HepG2 (cell line): ENCODE results near the gene GLUL. TPM values are rescaled to one million over a fixed set of nuclear protein-coding genes. Genes with fewer than 3 reads are reported as not detected.

Experiments
- ATM ChIP-seq: fragments of 450-650 bp; IDR thresholded peaks from 2 replicates; pipeline ENCODE4 v1.7.1; 2017; ENCODE audit warnings: mild to moderate bottlenecking, borderline replicate concordance
- CCAR2 ChIP-seq: fragments of 200-400 bp; formaldehyde crosslinking; optimal IDR thresholded peaks from 2 replicates; pipeline ENCODE3; 2018; ENCODE audit warnings: low read depth, mild to moderate bottlenecking, low read length, moderate library complexity
- CREBL2 ChIP-seq: sonication (generic); formaldehyde crosslinking; IDR thresholded peaks from 2 replicates; pipeline ENCODE4 v1.8.1; 2023; ENCODE audit warnings: missing genetic modification reagents, mild to moderate bottlenecking, borderline replicate concordance
- FOXK1 ChIP-seq: sonication (generic); formaldehyde crosslinking; IDR thresholded peaks from 2 replicates; pipeline ENCODE4 v1.4.0; 2020; ENCODE audit warnings: low read depth, missing genetic modification reagents, borderline replicate concordance
- HCFC1 ChIP-seq: fragments of 150-350 bp; IDR thresholded peaks from 2 replicates; pipeline ENCODE4 v1.6.1; 2014; ENCODE audit warnings: low read depth, low read length
- JDP2 ChIP-seq: sonication (generic); formaldehyde crosslinking; IDR thresholded peaks from 2 replicates; pipeline ENCODE4 v1.8.1; 2022; ENCODE audit warnings: missing genetic modification reagents, borderline replicate concordance
- NBN ChIP-seq: fragments of 450-650 bp; conservative IDR thresholded peaks from 2 replicates; pipeline ENCODE4 v1.6.1; 2017
- NFRKB ChIP-seq: fragments of 450-650 bp; IDR thresholded peaks from 2 replicates; pipeline ENCODE4 v1.6.1; 2017
- SSRP1 ChIP-seq: IDR thresholded peaks from 2 replicates; pipeline ENCODE4 v1.6.1; 2016; ENCODE audit warnings: control low read depth
- THAP7 ChIP-seq: sonication (generic); formaldehyde crosslinking; IDR thresholded peaks from 2 replicates; pipeline ENCODE4 v1.8.1; 2023; ENCODE audit warnings: mild to moderate bottlenecking, missing genetic modification reagents
- ZBTB37 ChIP-seq: sonication (generic); formaldehyde crosslinking; IDR thresholded peaks from 2 replicates; pipeline ENCODE4 v1.4.0; 2020; ENCODE audit warnings: mild to moderate bottlenecking, missing genetic modification reagents
- ZNF33A ChIP-seq: sonication (generic); formaldehyde crosslinking; IDR thresholded peaks from 2 replicates; pipeline ENCODE4 v1.5.1; 2020; ENCODE audit warnings: missing genetic modification reagents, mild to moderate bottlenecking, moderate library complexity, borderline replicate concordance
- ZNF354B ChIP-seq: sonication (generic); formaldehyde crosslinking; IDR thresholded peaks from 2 replicates; pipeline ENCODE4 v1.8.0; 2022; ENCODE audit warnings: mild to moderate bottlenecking, missing genetic modification reagents
- ZNF546 ChIP-seq: sonication (generic); formaldehyde crosslinking; conservative IDR thresholded peaks from 2 replicates; pipeline ENCODE4 v1.8.1; 2023; ENCODE audit warnings: mild to moderate bottlenecking, missing genetic modification reagents
- ZNF556 ChIP-seq: sonication (generic); formaldehyde crosslinking; IDR thresholded peaks from 2 replicates; pipeline ENCODE4 v1.4.0; 2020; ENCODE audit warnings: mild to moderate bottlenecking, missing genetic modification reagents, borderline replicate concordance
- ZSCAN12 ChIP-seq: sonication (generic); formaldehyde crosslinking; IDR thresholded peaks from 2 replicates; pipeline ENCODE4 v1.9.0; 2021; ENCODE audit warnings: mild to moderate bottlenecking, missing genetic modification reagents
- ZZZ3 ChIP-seq: sonication (generic); formaldehyde crosslinking; IDR thresholded peaks from 2 replicates; pipeline ENCODE4 v1.4.0; 2020; ENCODE audit warnings: missing genetic modification reagents, mild to moderate bottlenecking, borderline replicate concordance
- polyA plus RNA-seq, 8 experiments: library from polyadenylated mRNA; depleted of rRNA in 3 of 8; stranded (reverse) in 7 of 8; unstranded in 1 of 8; fragments of >200 nt; fragmentation: Illumina TruSeq in 4 of 8; extraction: Trizol in 4 of 8; gene quantifications; 2 replicates each; pipeline versions ENCODE4 v1.2.1 to v1.2.3, GENCODE V29; 2011 to 2016; ENCODE audit warnings: low read depth in 4 of 8, missing spikeins in 1 of 8, mixed read lengths in 1 of 8; ENCODE audit not compliant: insufficient read depth in 1 of 8
- total RNA-seq, 5 experiments: library from RNA; depleted of rRNA; stranded (reverse); fragments of >200 nt; fragmentation: Illumina TruSeq; extraction: Trizol; gene quantifications; 2 replicates each; pipeline ENCODE4 v1.2.3, GENCODE V29; 2016; ENCODE audit warnings: low read depth in 1 of 5
- TF ChIP-seq, protein P1 (sequence below): sonication (generic); formaldehyde crosslinking; IDR thresholded peaks from 2 replicates; pipeline ENCODE4 v1.4.0; 2020; ENCODE audit warnings: missing genetic modification reagents
- TF ChIP-seq, protein P2 (sequence below): sonication (generic); formaldehyde crosslinking; conservative IDR thresholded peaks from 2 replicates; pipeline ENCODE4 v1.4.0; 2020; ENCODE audit warnings: missing genetic modification reagents

The GLUL gene
- total and polyA plus RNA-seq, 2 of the 13 experiments (the other 11 are each of a cell fraction or from before 2014, with no cell fraction given), result 423 to 827 TPM

DNA sequence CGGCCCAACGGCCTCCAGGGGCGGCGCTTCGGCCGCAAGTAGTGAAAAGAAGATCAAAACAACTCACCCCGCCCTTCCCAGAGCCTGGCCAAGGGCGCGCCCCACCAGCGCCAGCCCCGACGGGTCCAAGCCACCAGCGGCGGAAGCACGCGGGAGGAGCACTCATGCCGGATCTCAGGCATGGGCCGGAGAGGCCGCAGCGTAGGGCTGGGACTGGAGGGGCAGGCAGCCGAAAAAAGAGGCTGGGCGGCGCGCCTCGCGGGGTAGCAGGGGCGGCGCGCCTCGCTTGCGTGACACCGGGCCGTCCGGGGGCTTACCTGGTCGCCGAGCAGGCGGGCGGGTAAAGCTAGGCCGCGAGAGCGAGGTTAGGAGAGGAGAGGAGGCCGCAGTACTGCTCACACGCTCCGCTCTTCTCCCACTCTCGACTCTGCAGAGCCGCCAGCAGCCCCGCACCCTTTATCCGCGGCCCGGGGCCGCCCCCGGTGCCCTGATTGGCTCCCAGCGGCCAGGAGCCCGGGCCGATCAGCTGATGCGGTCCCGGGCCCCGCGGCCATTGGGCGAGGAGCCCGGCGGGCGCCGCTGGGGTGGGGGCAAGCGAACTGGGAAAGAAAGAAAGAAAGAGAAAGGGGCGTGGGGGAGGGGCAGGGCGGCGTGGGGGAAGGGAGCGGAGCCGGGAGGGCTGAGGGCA, at the start of gene GLUL (continued):
- TF ChIP-seq, protein P1, sequence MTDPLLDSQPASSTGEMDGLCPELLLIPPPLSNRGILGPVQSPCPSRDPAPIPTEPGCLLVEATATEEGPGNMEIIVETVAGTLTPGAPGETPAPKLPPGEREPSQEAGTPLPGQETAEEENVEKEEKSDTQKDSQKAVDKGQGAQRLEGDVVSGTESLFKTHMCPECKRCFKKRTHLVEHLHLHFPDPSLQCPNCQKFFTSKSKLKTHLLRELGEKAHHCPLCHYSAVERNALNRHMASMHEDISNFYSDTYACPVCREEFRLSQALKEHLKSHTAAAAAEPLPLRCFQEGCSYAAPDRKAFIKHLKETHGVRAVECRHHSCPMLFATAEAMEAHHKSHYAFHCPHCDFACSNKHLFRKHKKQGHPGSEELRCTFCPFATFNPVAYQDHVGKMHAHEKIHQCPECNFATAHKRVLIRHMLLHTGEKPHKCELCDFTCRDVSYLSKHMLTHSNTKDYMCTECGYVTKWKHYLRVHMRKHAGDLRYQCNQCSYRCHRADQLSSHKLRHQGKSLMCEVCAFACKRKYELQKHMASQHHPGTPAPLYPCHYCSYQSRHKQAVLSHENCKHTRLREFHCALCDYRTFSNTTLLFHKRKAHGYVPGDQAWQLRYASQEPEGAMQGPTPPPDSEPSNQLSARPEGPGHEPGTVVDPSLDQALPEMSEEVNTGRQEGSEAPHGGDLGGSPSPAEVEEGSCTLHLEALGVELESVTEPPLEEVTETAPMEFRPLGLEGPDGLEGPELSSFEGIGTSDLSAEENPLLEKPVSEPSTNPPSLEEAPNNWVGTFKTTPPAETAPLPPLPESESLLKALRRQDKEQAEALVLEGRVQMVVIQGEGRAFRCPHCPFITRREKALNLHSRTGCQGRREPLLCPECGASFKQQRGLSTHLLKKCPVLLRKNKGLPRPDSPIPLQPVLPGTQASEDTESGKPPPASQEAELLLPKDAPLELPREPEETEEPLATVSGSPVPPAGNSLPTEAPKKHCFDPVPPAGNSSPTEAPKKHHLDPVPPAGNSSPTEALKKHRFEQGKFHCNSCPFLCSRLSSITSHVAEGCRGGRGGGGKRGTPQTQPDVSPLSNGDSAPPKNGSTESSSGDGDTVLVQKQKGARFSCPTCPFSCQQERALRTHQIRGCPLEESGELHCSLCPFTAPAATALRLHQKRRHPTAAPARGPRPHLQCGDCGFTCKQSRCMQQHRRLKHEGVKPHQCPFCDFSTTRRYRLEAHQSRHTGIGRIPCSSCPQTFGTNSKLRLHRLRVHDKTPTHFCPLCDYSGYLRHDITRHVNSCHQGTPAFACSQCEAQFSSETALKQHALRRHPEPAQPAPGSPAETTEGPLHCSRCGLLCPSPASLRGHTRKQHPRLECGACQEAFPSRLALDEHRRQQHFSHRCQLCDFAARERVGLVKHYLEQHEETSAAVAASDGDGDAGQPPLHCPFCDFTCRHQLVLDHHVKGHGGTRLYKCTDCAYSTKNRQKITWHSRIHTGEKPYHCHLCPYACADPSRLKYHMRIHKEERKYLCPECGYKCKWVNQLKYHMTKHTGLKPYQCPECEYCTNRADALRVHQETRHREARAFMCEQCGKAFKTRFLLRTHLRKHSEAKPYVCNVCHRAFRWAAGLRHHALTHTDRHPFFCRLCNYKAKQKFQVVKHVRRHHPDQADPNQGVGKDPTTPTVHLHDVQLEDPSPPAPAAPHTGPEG (CRISPR knock-in tag), result peak; percentile 80
- TF ChIP-seq, protein P2, sequence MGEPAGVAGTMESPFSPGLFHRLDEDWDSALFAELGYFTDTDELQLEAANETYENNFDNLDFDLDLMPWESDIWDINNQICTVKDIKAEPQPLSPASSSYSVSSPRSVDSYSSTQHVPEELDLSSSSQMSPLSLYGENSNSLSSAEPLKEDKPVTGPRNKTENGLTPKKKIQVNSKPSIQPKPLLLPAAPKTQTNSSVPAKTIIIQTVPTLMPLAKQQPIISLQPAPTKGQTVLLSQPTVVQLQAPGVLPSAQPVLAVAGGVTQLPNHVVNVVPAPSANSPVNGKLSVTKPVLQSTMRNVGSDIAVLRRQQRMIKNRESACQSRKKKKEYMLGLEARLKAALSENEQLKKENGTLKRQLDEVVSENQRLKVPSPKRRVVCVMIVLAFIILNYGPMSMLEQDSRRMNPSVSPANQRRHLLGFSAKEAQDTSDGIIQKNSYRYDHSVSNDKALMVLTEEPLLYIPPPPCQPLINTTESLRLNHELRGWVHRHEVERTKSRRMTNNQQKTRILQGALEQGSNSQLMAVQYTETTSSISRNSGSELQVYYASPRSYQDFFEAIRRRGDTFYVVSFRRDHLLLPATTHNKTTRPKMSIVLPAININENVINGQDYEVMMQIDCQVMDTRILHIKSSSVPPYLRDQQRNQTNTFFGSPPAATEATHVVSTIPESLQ (CRISPR knock-in tag), result no peak
- TF ChIP-seq NBN, result no peak
- no peak for TF ChIP-seq SSRP1 (CRISPR knock-in tag)
- TF ChIP-seq ZNF546 (CRISPR knock-in tag), result peak; percentile 84; the same call in 1 of the 2 replicates
- no peak for TF ChIP-seq CCAR2
- no peak for TF ChIP-seq ATM
- TF ChIP-seq ZNF33A, result no peak
- peak; percentile 68; the same call in 1 of the 2 replicates for TF ChIP-seq ZZZ3 (CRISPR knock-in tag)
- no peak; the same call in 1 of the 2 replicates for TF ChIP-seq ZNF556 (CRISPR knock-in tag)
- TF ChIP-seq CREBL2 (CRISPR knock-in tag), result peak; percentile 53; the same call in 1 of the 2 replicates
- TF ChIP-seq FOXK1 (CRISPR knock-in tag), result no peak
- peak; percentile 85; the same call in 1 of the 2 replicates for TF ChIP-seq ZNF354B (CRISPR knock-in tag)
- no peak for TF ChIP-seq NFRKB
- TF ChIP-seq ZSCAN12, result 0 out of 2 replicates have a peak, but pooled peaks have one; percentile 22
- no peak; the same call in 1 of the 2 replicates for TF ChIP-seq HCFC1
- no peak; the same call in 1 of the 2 replicates for TF ChIP-seq JDP2 (CRISPR knock-in tag)
- TF ChIP-seq THAP7 (CRISPR knock-in tag), result no peak
- TF ChIP-seq ZBTB37, result no peak
